IgD-negative memory B cell (primary cell): ENCODE data around the gene ANKRD44. TPM values are rescaled to one million over a fixed set of nuclear protein-coding genes. Genes with fewer than 3 reads are reported as not detected.

ENCODE experiments used
- H3K27ac Mint-ChIP-seq, 3 donors: one replicate each; pipeline ENCODE4 v1.8.0; 2020 to 2022; ENCODE audit warnings: mild to moderate bottlenecking in 3 of 3, mixed read lengths in 3 of 3, moderate library complexity in 1 of 3
- H3K27me3 Mint-ChIP-seq: one replicate; pipeline ENCODE4 v1.8.0; 2021; ENCODE audit warnings: mixed read lengths
- H3K36me3 Mint-ChIP-seq: one replicate; pipeline ENCODE4 v1.8.0; 2020; ENCODE audit warnings: mild to moderate bottlenecking, mixed read lengths
- H3K4me1 Mint-ChIP-seq, 3 donors: one replicate each; pipeline ENCODE4 v1.8.0; 2020 to 2022; ENCODE audit warnings: mixed read lengths in 3 of 3, mild to moderate bottlenecking in 1 of 3
- H3K4me3 Mint-ChIP-seq, 4 donors: one replicate each; pipeline ENCODE4 v1.8.0; 2020 to 2022; ENCODE audit warnings: mild to moderate bottlenecking in 4 of 4, mixed read lengths in 4 of 4, moderate library complexity in 3 of 4
- H3K9me3 Mint-ChIP-seq, 3 donors: one replicate each; pipeline ENCODE4 v1.8.0; 2020 to 2021; ENCODE audit warnings: mixed read lengths in 3 of 3, mild to moderate bottlenecking in 1 of 3
- polyA plus RNA-seq: library from polyadenylated mRNA; unstranded; fragments of 300-500 nt; fragmentation: Illumina TruSeq; gene quantifications from one replicate; pipeline ENCODE4 v1.2.3, GENCODE V29; 2021

ANKRD44 gene
- polyA plus RNA-seq, 1 donor from 2014 or later = 91.6 TPM

- H3K9me3 Mint-ChIP-seq = no peaks in the 10 kb centered on the region
- peaks cover 0 to 4% (median 0%) of the 10 kb centered on the region in 3 donors for H3K4me1 Mint-ChIP-seq
- H3K4me3 Mint-ChIP-seq = no peak overlapping the region
- peaks cover 12% of the 10 kb centered on the region for H3K36me3 Mint-ChIP-seq
- H3K27me3 Mint-ChIP-seq = no peaks in the 10 kb centered on the region
- no peak overlapping the region for H3K27ac Mint-ChIP-seq
Observed at GRCh38 chr2:196995757-196996314, 314.7 kb downstream of the ANKRD44 start.

GRCh38 chr2:196994764-196995163, 315.8 kb downstream of the ANKRD44 start:
- peak overlapping the region in 1 of 3 donors; percentile 62 for H3K27ac Mint-ChIP-seq
- no peaks in the 10 kb centered on the region for H3K9me3 Mint-ChIP-seq
- peaks cover 12% of the 10 kb centered on the region for H3K36me3 Mint-ChIP-seq
- H3K27me3 Mint-ChIP-seq = no peaks in the 10 kb centered on the region
- no peak overlapping the region for H3K4me3 Mint-ChIP-seq
- peaks cover 7 to 13% (median 8%) of the 10 kb centered on the region in 3 donors for H3K4me1 Mint-ChIP-seq

- no peak overlapping the region for H3K4me3 Mint-ChIP-seq
- H3K27ac Mint-ChIP-seq = no peak overlapping the region
- H3K36me3 Mint-ChIP-seq = peaks cover 17% of the 10 kb centered on the region
- H3K9me3 Mint-ChIP-seq = no peaks in the 10 kb centered on the region
- H3K4me1 Mint-ChIP-seq = peaks cover 8 to 17% (median 12%) of the 10 kb centered on the region in 3 donors
- no peaks in the 10 kb centered on the region for H3K27me3 Mint-ChIP-seq
Observed at GRCh38 chr2:196993617-196994016, 317.0 kb downstream of the ANKRD44 start.

GRCh38 chr2:196992466-196992865, 318.1 kb downstream of the ANKRD44 start:
- Mint-ChIP-seq H3K4me3 (no peak overlapping the region), H3K9me3 (no peaks in the 10 kb centered on the region), H3K27ac (peak overlapping the region in 1 of 3 donors; percentile 85), H3K27me3 (no peaks in the 10 kb centered on the region), H3K4me1 (peaks cover 12 to 22% (median 12%) of the 10 kb centered on the region in 3 donors), H3K36me3 (peaks cover 15% of the 10 kb centered on the region)

GRCh38 chr2:196990788-196991461, 319.7 kb downstream of the ANKRD44 start:
- no peaks in the 10 kb centered on the region for H3K27me3 Mint-ChIP-seq
- H3K27ac Mint-ChIP-seq = peak overlapping the region; percentile 43 to 71 (median 71)
- peaks cover 12 to 22% (median 12%) of the 10 kb centered on the region in 3 donors for H3K4me1 Mint-ChIP-seq
- no peaks in the 10 kb centered on the region for H3K9me3 Mint-ChIP-seq
- H3K36me3 Mint-ChIP-seq = peaks cover 15% of the 10 kb centered on the region
- no peak overlapping the region for H3K4me3 Mint-ChIP-seq

GRCh38 chr2:196990092-196990491, 320.5 kb downstream of the ANKRD44 start:
- Mint-ChIP-seq H3K4me1 (peaks cover 12 to 24% (median 12%) of the 10 kb centered on the region in 3 donors), H3K9me3 (peaks cover 0 to 5% (median 0%) of the 10 kb centered on the region in 3 donors), H3K36me3 (peaks cover 13% of the 10 kb centered on the region), H3K27me3 (no peaks in the 10 kb centered on the region), H3K4me3 (no peak overlapping the region), H3K27ac (peak overlapping the region in 2 of 3 donors; percentile 71)

- Mint-ChIP-seq H3K27me3 (no peaks in the 10 kb centered on the region), H3K9me3 (peaks cover 0 to 5% (median 0%) of the 10 kb centered on the region in 3 donors), H3K36me3 (peaks cover 13% of the 10 kb centered on the region), H3K4me1 (peaks cover 12 to 24% (median 12%) of the 10 kb centered on the region in 3 donors), H3K27ac (peak overlapping the region in 1 of 3 donors; percentile 14), H3K4me3 (peak overlapping the region in 1 of 4 donors; percentile 14)
Observed at GRCh38 chr2:196989496-196989895, 321.1 kb downstream of the ANKRD44 start.

- Mint-ChIP-seq H3K9me3 (peaks cover 0 to 5% (median 0%) of the 10 kb centered on the region in 3 donors), H3K27ac (peak overlapping the region in 1 of 3 donors; percentile 14), H3K4me1 (peaks cover 12 to 24% (median 12%) of the 10 kb centered on the region in 3 donors), H3K4me3 (no peak overlapping the region), H3K27me3 (no peaks in the 10 kb centered on the region), H3K36me3 (peaks cover 13% of the 10 kb centered on the region)
Observed at GRCh38 chr2:196988639-196989038, 321.9 kb downstream of the ANKRD44 start.

- H3K4me1 Mint-ChIP-seq = peaks cover 12 to 24% (median 12%) of the 10 kb centered on the region in 3 donors
- no peak overlapping the region for H3K4me3 Mint-ChIP-seq
- H3K9me3 Mint-ChIP-seq = peaks cover 0 to 5% (median 0%) of the 10 kb centered on the region in 3 donors
- peaks cover 10% of the 10 kb centered on the region for H3K36me3 Mint-ChIP-seq
- H3K27me3 Mint-ChIP-seq = no peaks in the 10 kb centered on the region
- H3K27ac Mint-ChIP-seq = peak overlapping the region in 1 of 3 donors; percentile 24
Observed at GRCh38 chr2:196987649-196988364, 322.8 kb downstream of the ANKRD44 start.

GRCh38 chr2:196987298-196987648, 323.3 kb downstream of the ANKRD44 start:
- Mint-ChIP-seq H3K4me3 (no peak overlapping the region), H3K4me1 (peaks cover 12 to 24% (median 12%) of the 10 kb centered on the region in 3 donors), H3K27ac (no peak overlapping the region), H3K36me3 (peaks cover 8% of the 10 kb centered on the region), H3K27me3 (no peaks in the 10 kb centered on the region), H3K9me3 (peaks cover 0 to 5% (median 0%) of the 10 kb centered on the region in 3 donors)

- Mint-ChIP-seq H3K4me1 (peaks cover 11 to 18% (median 12%) of the 10 kb centered on the region in 3 donors), H3K36me3 (peaks cover 7% of the 10 kb centered on the region), H3K27me3 (no peaks in the 10 kb centered on the region)
Observed at GRCh38 chr2:196985511-196986183, 324.9 kb downstream of the ANKRD44 start.

GRCh38 chr2:196984903-196985302, 325.7 kb downstream of the ANKRD44 start:
- no peaks in the 10 kb centered on the region for H3K27me3 Mint-ChIP-seq
- peaks cover 7% of the 10 kb centered on the region for H3K36me3 Mint-ChIP-seq
- H3K4me3 Mint-ChIP-seq = no peak overlapping the region
- H3K4me1 Mint-ChIP-seq = peaks cover 4 to 11% (median 5%) of the 10 kb centered on the region in 3 donors
- peak overlapping the region in 1 of 3 donors; percentile 82 for H3K27ac Mint-ChIP-seq
- H3K9me3 Mint-ChIP-seq = peaks cover 0 to 8% (median 0%) of the 10 kb centered on the region in 3 donors

More at GRCh38 chr2:196985511-196986183, 324.9 kb downstream of the ANKRD44 start:
- H3K4me3 Mint-ChIP-seq = peak overlapping the region in 1 of 4 donors; percentile 14
- peak overlapping the region in 2 of 3 donors; percentile 33 to 47 for H3K27ac Mint-ChIP-seq
- peaks cover 0 to 8% (median 0%) of the 10 kb centered on the region in 3 donors for H3K9me3 Mint-ChIP-seq

GRCh38 chr2:196983934-196984333, 326.6 kb downstream of the ANKRD44 start:
- H3K27ac Mint-ChIP-seq = peak overlapping the region in 1 of 3 donors; percentile 29
- H3K9me3 Mint-ChIP-seq = peaks cover 0 to 8% (median 0%) of the 10 kb centered on the region in 3 donors
- H3K27me3 Mint-ChIP-seq = no peaks in the 10 kb centered on the region
- peaks cover 0 to 9% (median 3%) of the 10 kb centered on the region in 3 donors for H3K4me1 Mint-ChIP-seq
- peaks cover 4% of the 10 kb centered on the region for H3K36me3 Mint-ChIP-seq
- H3K4me3 Mint-ChIP-seq = no peak overlapping the region

GRCh38 chr2:196980473-196980872, 330.1 kb downstream of the ANKRD44 start:
- Mint-ChIP-seq H3K36me3 (no peaks in the 10 kb centered on the region), H3K4me3 (no peak overlapping the region), H3K9me3 (peaks cover 0 to 10% (median 0%) of the 10 kb centered on the region in 3 donors), H3K27me3 (no peaks in the 10 kb centered on the region), H3K4me1 (peaks cover 0 to 2% (median 0%) of the 10 kb centered on the region in 3 donors), H3K27ac (peak overlapping the region in 1 of 3 donors; percentile 58)
